Suprapubic skin (tissue), 4 donors: Measurements from ENCODE around the gene MCF2L2. TPM values are rescaled to one million over a fixed set of nuclear protein-coding genes. Genes with fewer than 3 reads are reported as not detected.

Experiments used
- DNase-seq, 2 donors: peaks; one replicate each; pipeline ENCODE4 v3.0.0-alpha.2; 2019; ENCODE audit warnings: low spot score in 2 of 2
- H3K27ac ChIP-seq: fragments of 200-600 bp; sonication (generic); one replicate; pipeline ENCODE4 v1.5.1; 2019
- H3K27me3 ChIP-seq: fragments of 200-600 bp; sonication (generic); one replicate; pipeline ENCODE4 v1.5.1; 2019
- H3K36me3 ChIP-seq: fragments of 200-600 bp; sonication (generic); one replicate; pipeline ENCODE4 v1.5.1; 2019
- H3K4me1 ChIP-seq: fragments of 200-600 bp; sonication (generic); one replicate; pipeline ENCODE4 v1.5.1; 2019
- H3K4me3 ChIP-seq: fragments of 200-600 bp; sonication (generic); one replicate; pipeline ENCODE4 v1.5.1; 2019; ENCODE audit warnings: mild to moderate bottlenecking
- H3K9me3 ChIP-seq: fragments of 200-600 bp; sonication (generic); one replicate; pipeline ENCODE4 v1.5.1; 2019
- EP300 ChIP-seq: sonication (generic); formaldehyde crosslinking; IDR thresholded peaks from one replicate; pipeline ENCODE4 v1.6.1; 2017; ENCODE audit warnings: antibody characterized with exemption
- POLR2A ChIP-seq, 2 donors: fragments of 450-650 bp; IDR thresholded peaks; one replicate each; pipeline ENCODE4 v1.6.1; 2017; ENCODE audit warnings: antibody characterized with exemption in 2 of 2, mild to moderate bottlenecking in 2 of 2, moderate library complexity in 2 of 2
- WGBS: methylation state at CpG from one replicate; pipeline ENCODE4 v1.1.5; 2018; 5-methylcytosine and 5-hydroxymethylcytosine counted together
- total RNA-seq, 4 donors: library from RNA; depleted of rRNA; stranded (reverse); fragments of >200 nt; gene quantifications; one replicate each; pipeline ENCODE4 v1.1.0, GENCODE V29; 2016

The MCF2L2 gene
- total RNA-seq, 4 donors from 2014 or later, result 0.36 to 2.2 (median 0.64) TPM

GRCh38 chr3:183129243-183129642 is 299.2 kb downstream of the MCF2L2 start:
- no peak for TF ChIP-seq POLR2A (IDR thresholded peaks at IDR 0.05)
- no peak for TF ChIP-seq EP300
- Histone ChIP-seq H3K36me3 (no peaks in the 10 kb centered on the region), H3K27ac (no peak overlapping the region), H3K9me3 (peaks cover 5% of the 10 kb centered on the region), H3K4me1 (no peaks in the 10 kb centered on the region), H3K27me3 (peaks cover 4% of the 10 kb centered on the region), H3K4me3 (no peak overlapping the region)
- WGBS, result 95% methylated on average over 1 of the region's 1 CpG
- DNase-seq, result no peak

GRCh38 chr3:183128709-183129108 is 299.7 kb downstream of the MCF2L2 start:
- no peak overlapping the region for H3K4me3 ChIP-seq
- no peak for DNase-seq
- peaks cover 4% of the 10 kb centered on the region for H3K27me3 ChIP-seq
- H3K27ac ChIP-seq, result no peak overlapping the region
- H3K4me1 ChIP-seq, result no peaks in the 10 kb centered on the region
- WGBS, result 93% methylated on average over 3 of the region's 3 CpGs
- H3K36me3 ChIP-seq, result no peaks in the 10 kb centered on the region
- TF ChIP-seq EP300, result no peak
- H3K9me3 ChIP-seq, result peaks cover 5% of the 10 kb centered on the region

Other genes with a start within 250 kb of the MCF2L2 start
- 10 to 100 TPM; 14.6 to 30.8 (median 27.5) TPM for gene B3GNT5, start 175.4 kb downstream of the MCF2L2 start, total RNA-seq
- 1 to 10 TPM in 1 of 4 donors, under 1 TPM in 3; 0.10 to 1.4 (median 0.39) TPM for gene KLHL6, start 127.1 kb upstream of the MCF2L2 start, total RNA-seq
- 100 to 1,000 TPM in 1 of 4 donors, 10 to 100 TPM in 3; 46.5 to 102 (median 58.8) TPM for gene KLHL24, start 207.0 kb upstream of the MCF2L2 start, total RNA-seq